Osteoblast (primary cell): ENCODE data around the gene TRHDE. TPM values are rescaled to one million over a fixed set of nuclear protein-coding genes. Genes with fewer than 3 reads are reported as not detected.

ENCODE experiments used
- DNase-seq: peaks from one replicate; pipeline ENCODE4 v3.0.0; 2011; ENCODE audit warnings: low spot score, mixed read lengths; ENCODE audit not compliant: insufficient read length; ENCODE audit errors: missing footprints
- H2AFZ ChIP-seq: 2 replicates; pipeline ENCODE4 v1.6.0; 2011; ENCODE audit warnings: mild to moderate bottlenecking, low read length
- H3K27ac ChIP-seq: 2 replicates; pipeline ENCODE4 v1.5.1; 2011; ENCODE audit warnings: mild to moderate bottlenecking, low read depth, low read length, moderate library complexity
- H3K27me3 ChIP-seq: 2 replicates; pipeline ENCODE4 v1.6.0; 2012; ENCODE audit warnings: mild to moderate bottlenecking, control low read depth, inconsistent platforms, low read length, moderate library complexity; ENCODE audit not compliant: insufficient read depth
- H3K36me3 ChIP-seq: 2 replicates; pipeline ENCODE4 v1.5.1; 2011; ENCODE audit warnings: mild to moderate bottlenecking, low read length, control low read depth, moderate library complexity; ENCODE audit not compliant: insufficient read depth
- H3K4me1 ChIP-seq: 2 replicates; pipeline ENCODE4 v1.5.1; 2011; ENCODE audit warnings: mild to moderate bottlenecking, low read length, control low read depth, moderate library complexity; ENCODE audit not compliant: insufficient read depth
- H3K4me2 ChIP-seq: 2 replicates; pipeline ENCODE4 v1.6.0; 2011; ENCODE audit warnings: mild to moderate bottlenecking, low read length; ENCODE audit not compliant: insufficient read depth
- H3K4me3 ChIP-seq: fragments of 200-600 bp; sonication (generic); 3 replicates; pipeline ENCODE4 v1.5.1; 2012; ENCODE audit warnings: mild to moderate bottlenecking, low read length, inconsistent platforms; ENCODE audit not compliant: insufficient read depth
- H3K79me2 ChIP-seq: 2 replicates; pipeline ENCODE4 v1.6.0; 2012; ENCODE audit warnings: mild to moderate bottlenecking, low read length, control low read depth, inconsistent platforms; ENCODE audit not compliant: insufficient read depth
- H3K9me3 ChIP-seq: 2 replicates; pipeline ENCODE4 v1.5.1; 2011; ENCODE audit warnings: low read depth, low read length, control low read depth
- H4K20me1 ChIP-seq: 2 replicates; pipeline ENCODE4 v1.6.0; 2012; ENCODE audit warnings: mild to moderate bottlenecking, low read length, control low read depth; ENCODE audit not compliant: insufficient read depth
- total RNA-seq: library from RNA; depleted of rRNA; stranded (reverse); fragments of >200 nt; gene quantifications from 2 replicates; pipeline ENCODE4 v1.2.3, GENCODE V29; 2012
- TF ChIP-seq, protein P1 (sequence below): IDR thresholded peaks from 2 replicates; pipeline ENCODE4 v1.5.1; 2011; ENCODE audit warnings: mild to moderate bottlenecking, low read depth, low read length, moderate library complexity; ENCODE audit errors: extremely low read depth

The TRHDE gene
- total RNA-seq, 1 donor = under 0.01 TPM

DNA sequence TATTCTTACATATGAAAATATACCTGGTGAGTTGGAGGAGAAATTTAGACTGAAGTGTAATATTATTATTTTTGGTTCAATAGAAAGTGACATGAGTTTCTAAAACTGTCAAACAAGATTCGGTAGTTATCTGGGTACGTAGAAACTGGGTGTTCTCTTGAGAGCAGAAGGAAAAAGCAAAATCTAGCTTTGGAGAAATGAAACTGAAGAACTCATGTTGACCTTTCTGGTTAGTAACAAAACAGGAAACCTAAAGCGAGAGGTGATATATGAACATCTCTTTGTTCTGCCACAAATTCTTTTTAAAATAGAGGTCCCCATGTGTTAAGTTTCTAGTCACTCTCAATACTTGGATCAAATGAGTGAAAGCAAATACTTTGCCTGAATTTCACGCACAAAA lies 401.7 kb downstream of the TRHDE start:
- H3K79me2 ChIP-seq = no peaks in the 10 kb centered on the region
- H3K4me3 ChIP-seq = no peak overlapping the region
- no peaks in the 10 kb centered on the region for H3K4me1 ChIP-seq
- no peaks in the 10 kb centered on the region for H3K36me3 ChIP-seq
- H4K20me1 ChIP-seq = no peaks in the 10 kb centered on the region
- H3K4me2 ChIP-seq = no peak overlapping the region
- no peaks in the 10 kb centered on the region for H3K9me3 ChIP-seq
- no peak overlapping the region for H3K27ac ChIP-seq
- TF ChIP-seq, protein P1, sequence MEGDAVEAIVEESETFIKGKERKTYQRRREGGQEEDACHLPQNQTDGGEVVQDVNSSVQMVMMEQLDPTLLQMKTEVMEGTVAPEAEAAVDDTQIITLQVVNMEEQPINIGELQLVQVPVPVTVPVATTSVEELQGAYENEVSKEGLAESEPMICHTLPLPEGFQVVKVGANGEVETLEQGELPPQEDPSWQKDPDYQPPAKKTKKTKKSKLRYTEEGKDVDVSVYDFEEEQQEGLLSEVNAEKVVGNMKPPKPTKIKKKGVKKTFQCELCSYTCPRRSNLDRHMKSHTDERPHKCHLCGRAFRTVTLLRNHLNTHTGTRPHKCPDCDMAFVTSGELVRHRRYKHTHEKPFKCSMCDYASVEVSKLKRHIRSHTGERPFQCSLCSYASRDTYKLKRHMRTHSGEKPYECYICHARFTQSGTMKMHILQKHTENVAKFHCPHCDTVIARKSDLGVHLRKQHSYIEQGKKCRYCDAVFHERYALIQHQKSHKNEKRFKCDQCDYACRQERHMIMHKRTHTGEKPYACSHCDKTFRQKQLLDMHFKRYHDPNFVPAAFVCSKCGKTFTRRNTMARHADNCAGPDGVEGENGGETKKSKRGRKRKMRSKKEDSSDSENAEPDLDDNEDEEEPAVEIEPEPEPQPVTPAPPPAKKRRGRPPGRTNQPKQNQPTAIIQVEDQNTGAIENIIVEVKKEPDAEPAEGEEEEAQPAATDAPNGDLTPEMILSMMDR = no peak
- DNase-seq = no peak
- no peak overlapping the region for H2AFZ ChIP-seq
- H3K27me3 ChIP-seq = no peaks in the 10 kb centered on the region

DNA sequence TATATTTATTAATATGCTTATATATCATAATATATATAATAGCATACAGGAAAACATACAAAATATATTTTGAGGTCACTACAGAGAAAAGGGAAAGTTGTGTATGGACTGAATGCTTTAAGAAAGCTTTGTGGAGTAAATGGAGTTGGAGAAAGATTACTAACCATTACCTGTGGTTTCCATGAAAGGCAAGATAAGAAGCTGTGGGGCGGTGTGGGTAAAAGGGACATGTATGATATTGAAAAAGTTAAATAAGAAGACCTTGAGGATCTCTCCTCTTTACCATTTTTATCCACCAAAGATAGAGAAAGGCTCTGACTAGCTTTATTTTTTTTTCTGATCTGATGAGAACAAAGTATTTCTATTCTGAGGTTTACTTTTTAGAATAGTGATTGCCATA lies 404.4 kb downstream of the TRHDE start:
- H3K4me2 ChIP-seq = no peak overlapping the region
- no peak for DNase-seq
- no peak overlapping the region for H2AFZ ChIP-seq
- H3K9me3 ChIP-seq = no peaks in the 10 kb centered on the region
- H3K36me3 ChIP-seq = no peaks in the 10 kb centered on the region
- no peaks in the 10 kb centered on the region for H3K79me2 ChIP-seq
- no peaks in the 10 kb centered on the region for H3K4me1 ChIP-seq
- TF ChIP-seq, protein P1 = no peak
- no peaks in the 10 kb centered on the region for H4K20me1 ChIP-seq
- no peak overlapping the region for H3K27ac ChIP-seq
- H3K4me3 ChIP-seq = no peak overlapping the region
- H3K27me3 ChIP-seq = no peaks in the 10 kb centered on the region

DNA sequence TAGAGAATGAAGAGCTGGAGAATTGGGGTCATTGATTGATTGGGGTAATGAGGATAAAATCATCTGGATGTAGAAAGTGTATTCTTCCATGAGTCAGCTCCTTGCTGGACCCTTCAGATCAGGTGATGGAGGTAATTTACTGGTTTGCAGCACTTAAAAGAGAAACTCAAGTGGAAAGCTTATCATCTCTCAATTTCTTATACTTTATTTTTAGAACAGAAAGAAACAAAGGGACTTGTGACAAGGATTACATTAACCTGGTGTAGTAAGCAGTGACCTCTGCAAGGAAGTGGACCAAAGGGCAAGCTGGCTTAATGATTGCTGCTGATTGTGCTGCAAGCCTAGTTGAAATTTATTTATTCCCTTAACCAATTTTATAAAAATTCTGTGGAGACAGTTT lies 405.0 kb downstream of the TRHDE start:
- H4K20me1 ChIP-seq = no peaks in the 10 kb centered on the region
- TF ChIP-seq, protein P1 = no peak
- no peak for DNase-seq

DNA sequence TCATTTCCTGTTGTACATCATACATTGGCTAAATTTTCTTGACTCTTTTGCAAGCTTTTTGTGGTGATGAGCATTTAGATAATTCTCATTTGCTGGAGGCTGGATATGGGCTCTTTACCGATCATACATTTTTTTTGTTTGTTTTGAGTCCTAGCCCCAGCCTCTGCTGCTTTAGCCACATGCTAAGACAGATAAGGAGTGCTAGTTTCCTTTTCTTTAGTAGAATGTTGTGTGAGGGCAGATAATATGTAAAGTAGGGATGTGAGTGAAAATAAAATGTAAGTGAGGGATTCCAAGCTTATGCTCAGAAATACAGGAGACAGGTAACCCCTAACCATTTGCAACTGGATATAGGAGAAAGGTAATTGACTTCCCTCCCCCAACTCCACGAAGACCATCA lies 405.7 kb downstream of the TRHDE start:
- no peak for DNase-seq
- Histone ChIP-seq H3K36me3 (no peaks in the 10 kb centered on the region), H3K4me1 (no peaks in the 10 kb centered on the region), H3K27me3 (no peaks in the 10 kb centered on the region), H3K27ac (no peak overlapping the region), H4K20me1 (no peaks in the 10 kb centered on the region), H3K4me2 (no peak overlapping the region), H2AFZ (no peak overlapping the region), H3K79me2 (no peaks in the 10 kb centered on the region), H3K4me3 (no peak overlapping the region), H3K9me3 (no peaks in the 10 kb centered on the region)
- TF ChIP-seq, protein P1 = no peak

More for the DNA sequence above, 405.0 kb downstream of the TRHDE start:
- Histone ChIP-seq H3K4me3 (no peak overlapping the region), H3K27me3 (no peaks in the 10 kb centered on the region), H2AFZ (no peak overlapping the region), H3K4me1 (no peaks in the 10 kb centered on the region), H3K9me3 (no peaks in the 10 kb centered on the region), H3K36me3 (no peaks in the 10 kb centered on the region), H3K4me2 (no peak overlapping the region), H3K27ac (no peak overlapping the region), H3K79me2 (no peaks in the 10 kb centered on the region)
